ENCODE measurements around the gene NECAB3.

DNA sequence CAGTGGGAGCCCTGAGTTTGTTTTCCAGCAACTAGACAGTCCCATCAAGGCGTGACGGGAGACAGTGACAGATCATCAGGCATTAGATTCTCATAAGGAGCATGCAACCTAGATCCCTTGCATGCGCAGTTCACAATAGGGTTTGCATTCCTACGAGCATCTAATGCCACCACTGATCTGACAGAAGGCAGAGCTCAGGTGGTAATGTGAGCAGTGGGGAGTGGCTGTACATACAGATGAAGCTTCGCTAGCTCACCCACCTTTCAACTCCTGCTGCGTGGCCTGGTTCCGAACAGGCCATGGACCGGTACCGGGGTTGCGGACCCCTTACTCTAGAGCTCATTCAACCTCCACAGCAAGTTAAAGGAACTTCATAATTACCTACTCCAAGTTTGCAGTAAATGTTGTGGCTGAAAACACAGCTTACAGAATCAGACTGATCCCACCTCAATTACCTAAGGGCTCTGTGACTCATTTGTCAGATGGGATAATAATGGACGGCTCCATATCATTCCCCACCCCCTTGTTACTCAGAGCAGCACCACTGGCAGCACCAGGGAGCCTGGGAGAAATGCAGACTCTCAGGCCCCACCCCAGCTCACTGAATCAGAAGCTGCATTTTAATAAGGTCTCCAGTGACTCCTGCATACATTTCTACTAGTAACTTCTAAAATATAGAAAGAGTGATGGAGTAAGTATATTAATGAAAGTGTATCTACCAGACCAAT is 30.1 kb upstream of the NECAB3 start:
- TF ChIP-seq, protein P1, sequence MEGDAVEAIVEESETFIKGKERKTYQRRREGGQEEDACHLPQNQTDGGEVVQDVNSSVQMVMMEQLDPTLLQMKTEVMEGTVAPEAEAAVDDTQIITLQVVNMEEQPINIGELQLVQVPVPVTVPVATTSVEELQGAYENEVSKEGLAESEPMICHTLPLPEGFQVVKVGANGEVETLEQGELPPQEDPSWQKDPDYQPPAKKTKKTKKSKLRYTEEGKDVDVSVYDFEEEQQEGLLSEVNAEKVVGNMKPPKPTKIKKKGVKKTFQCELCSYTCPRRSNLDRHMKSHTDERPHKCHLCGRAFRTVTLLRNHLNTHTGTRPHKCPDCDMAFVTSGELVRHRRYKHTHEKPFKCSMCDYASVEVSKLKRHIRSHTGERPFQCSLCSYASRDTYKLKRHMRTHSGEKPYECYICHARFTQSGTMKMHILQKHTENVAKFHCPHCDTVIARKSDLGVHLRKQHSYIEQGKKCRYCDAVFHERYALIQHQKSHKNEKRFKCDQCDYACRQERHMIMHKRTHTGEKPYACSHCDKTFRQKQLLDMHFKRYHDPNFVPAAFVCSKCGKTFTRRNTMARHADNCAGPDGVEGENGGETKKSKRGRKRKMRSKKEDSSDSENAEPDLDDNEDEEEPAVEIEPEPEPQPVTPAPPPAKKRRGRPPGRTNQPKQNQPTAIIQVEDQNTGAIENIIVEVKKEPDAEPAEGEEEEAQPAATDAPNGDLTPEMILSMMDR (IDR thresholded peaks at IDR 0.05): no peak
- TF ChIP-seq EP300 (IDR thresholded peaks at IDR 0.05) (no peak), POLR2AphosphoS5 (IDR thresholded peaks at IDR 0.05) (no peak)
